GM21576 (cell line): ENCODE data around the gene FBXL15.

Experiments
- ATAC-seq: cut with Tn5 transposase; IDR thresholded peaks from one replicate; pipeline ENCODE4 v1.9.1; 2021; ENCODE audit warnings: mild to moderate bottlenecking, moderate library complexity; ENCODE audit not compliant: unreplicated experiment

FBXL15 gene

GRCh38 chr10:102420714-102421506 is at the start of gene FBXL15:
TSS of gene FBXL15 (plus strand) at chr10:102420836. CDS start at chr10:102421130, 294 bp downstream.
- peak; percentile 59 for ATAC-seq

GRCh38 chr10:102371295-102371694 is 49.3 kb upstream of the FBXL15 start:
- no peak for ATAC-seq

- no peak for ATAC-seq
These were observed 45.4 kb upstream of the FBXL15 start for GRCh38 chr10:102375250-102375649.

- ATAC-seq, result no peak
These were observed 44.8 kb upstream of the FBXL15 start for GRCh38 chr10:102375867-102376266.

- ATAC-seq, result no peak
These were observed 43.7 kb upstream of the FBXL15 start for GRCh38 chr10:102376901-102377300.

- ATAC-seq, result no peak
These were observed 41.3 kb upstream of the FBXL15 start for GRCh38 chr10:102379383-102379782.

- ATAC-seq, result no peak
These were observed 38.7 kb upstream of the FBXL15 start for GRCh38 chr10:102381983-102382382.

GRCh38 chr10:102382871-102383270 is 37.8 kb upstream of the FBXL15 start:
- no peak for ATAC-seq

- no peak for ATAC-seq
These were observed 36.6 kb upstream of the FBXL15 start for GRCh38 chr10:102384053-102384452.

- no peak for ATAC-seq
These were observed 35.8 kb upstream of the FBXL15 start for GRCh38 chr10:102384606-102385429.

GRCh38 chr10:102389894-102390293 is 30.7 kb upstream of the FBXL15 start:
- no peak for ATAC-seq

- no peak for ATAC-seq
These were observed 28.3 kb upstream of the FBXL15 start for GRCh38 chr10:102392306-102392705.

GRCh38 chr10:102393411-102394078 is 27.1 kb upstream of the FBXL15 start:
- ATAC-seq, result peak; percentile 55

- ATAC-seq, result peak; percentile 74
These were observed 26.4 kb upstream of the FBXL15 start for GRCh38 chr10:102394079-102394800.

- no peak for ATAC-seq
These were observed 25.7 kb upstream of the FBXL15 start for GRCh38 chr10:102394801-102395399.

- ATAC-seq, result peak; percentile 27
These were observed 25.0 kb upstream of the FBXL15 start, which contains the start of gene NFKB2 for GRCh38 chr10:102395400-102396316. TSS of gene NFKB2 (plus strand) at chr10:102395705. CDS start at chr10:102395960, 255 bp downstream.

- no peak for ATAC-seq
These were observed 24.4 kb upstream of the FBXL15 start for GRCh38 chr10:102396317-102396650.

- no peak for ATAC-seq
These were observed 23.9 kb upstream of the FBXL15 start for GRCh38 chr10:102396730-102397151.
